Left lung (tissue), 10 donors: ENCODE results near the gene LACTBL1. TPM values are rescaled to one million over a fixed set of nuclear protein-coding genes. Genes with fewer than 3 reads are reported as not detected.

Source experiments
- ATAC-seq: fragments of 200-7000 bp; cut with Tn5 transposase; one replicate; pipeline ENCODE4 v1.9.1; 2020; ENCODE audit warnings: moderate library complexity
- DNase-seq, 4 donors: peaks; one replicate each; pipeline ENCODE4 v3.0.0-alpha.2; 2013 to 2020
- H3K27ac ChIP-seq, 2 donors: fragments of 200-600 bp; sonication (generic) in 1 of 2; one replicate each; pipeline versions ENCODE4 v1.5.0 to v1.8.0; 2020 to 2021
- H3K27me3 ChIP-seq, 2 donors: fragments of 200-600 bp; sonication (generic) in 1 of 2; one replicate each; pipeline versions ENCODE4 v1.5.0 to v1.8.0; 2020 to 2021
- H3K36me3 ChIP-seq, 2 donors: fragments of 200-600 bp; sonication (generic) in 1 of 2; one replicate each; pipeline versions ENCODE4 v1.5.0 to v1.8.0; 2020 to 2021
- H3K4me1 ChIP-seq, 2 donors: fragments of 200-600 bp; one replicate each; pipeline ENCODE4 v1.8.0; 2021
- H3K4me3 ChIP-seq, 2 donors: fragments of 200-600 bp; sonication (generic) in 1 of 2; one replicate each; pipeline versions ENCODE4 v1.5.0 to v1.8.0; 2020 to 2021; ENCODE audit warnings: mild to moderate bottlenecking in 1 of 2
- H3K9me3 ChIP-seq, 2 donors: fragments of 200-600 bp; sonication (generic) in 1 of 2; one replicate each; pipeline versions ENCODE4 v1.5.0 to v1.8.0; 2020 to 2021
- intact Hi-C, 2 donors: fragments of 100-400 bp; cut with DNase I; formaldehyde crosslinking; loops; one replicate each; pipeline versions ENCODE4 v1.11.2 to v1.14.2; 2022
- polyA plus RNA-seq, 6 donors: library from polyadenylated mRNA; unstranded; fragments of 120-200 nt; gene quantifications; one replicate each; pipeline ENCODE4 v1.2.1, GENCODE V29; 2013; ENCODE audit not compliant: insufficient read length in 6 of 6
- total RNA-seq, 2 donors: library from RNA; stranded (reverse); fragmentation: NEBNext Ultra II Directional; extraction: Animal tissue kit (Norgen Biotek cat#: 25700); gene quantifications; one replicate each; pipeline ENCODE4 v1.2.1, GENCODE V29; 2021
- TF ChIP-seq, protein P1 (sequence below), 2 donors: fragments of 200-600 bp; sonication (generic) in 1 of 2; IDR thresholded peaks; one replicate each; pipeline versions ENCODE4 v1.5.0 to v1.8.0; 2021; ENCODE audit warnings: antibody characterized with exemption in 2 of 2
- donor health status: DM: no; HTN: yes; CAD: no.
- donor health status: DM: no; HTN: no; CAD: no.

Gene LACTBL1
- total and polyA plus RNA-seq, 8 donors, result not detected

DNA sequence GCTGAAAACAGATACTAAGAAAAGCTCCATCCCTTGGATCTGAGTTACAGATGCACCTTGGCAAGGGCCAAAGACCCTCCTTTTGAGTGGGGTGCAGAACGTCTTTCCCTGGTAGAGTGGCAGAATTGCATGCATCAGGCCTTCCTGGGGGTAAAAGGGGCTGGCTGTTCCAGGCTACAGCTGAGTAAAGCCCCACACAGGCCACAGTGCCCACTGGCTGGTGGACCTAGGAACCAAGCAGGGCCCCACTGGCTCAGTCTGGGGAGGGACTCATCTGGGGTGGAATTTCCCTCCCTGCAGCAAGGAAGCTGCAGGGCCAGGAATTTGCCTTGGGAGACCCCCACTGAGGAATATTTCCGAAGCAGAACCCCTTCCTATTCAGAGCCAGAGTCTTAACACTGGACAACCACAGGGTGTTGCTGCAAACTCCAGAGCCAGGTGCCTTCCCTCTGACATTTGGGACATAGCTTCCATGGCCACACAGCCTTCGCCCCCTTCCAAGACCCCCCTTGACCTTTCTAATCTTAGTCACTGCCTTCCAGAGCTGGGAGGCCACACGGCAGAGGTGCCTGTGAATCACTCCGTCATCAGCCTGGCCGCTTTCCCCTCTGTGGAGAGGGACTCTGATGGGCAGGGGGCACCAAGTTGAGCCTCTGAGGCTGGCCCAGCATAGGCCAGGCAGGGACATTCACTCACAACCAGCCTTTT, 52.5 kb downstream of the LACTBL1 start:
- TF ChIP-seq, protein P1, sequence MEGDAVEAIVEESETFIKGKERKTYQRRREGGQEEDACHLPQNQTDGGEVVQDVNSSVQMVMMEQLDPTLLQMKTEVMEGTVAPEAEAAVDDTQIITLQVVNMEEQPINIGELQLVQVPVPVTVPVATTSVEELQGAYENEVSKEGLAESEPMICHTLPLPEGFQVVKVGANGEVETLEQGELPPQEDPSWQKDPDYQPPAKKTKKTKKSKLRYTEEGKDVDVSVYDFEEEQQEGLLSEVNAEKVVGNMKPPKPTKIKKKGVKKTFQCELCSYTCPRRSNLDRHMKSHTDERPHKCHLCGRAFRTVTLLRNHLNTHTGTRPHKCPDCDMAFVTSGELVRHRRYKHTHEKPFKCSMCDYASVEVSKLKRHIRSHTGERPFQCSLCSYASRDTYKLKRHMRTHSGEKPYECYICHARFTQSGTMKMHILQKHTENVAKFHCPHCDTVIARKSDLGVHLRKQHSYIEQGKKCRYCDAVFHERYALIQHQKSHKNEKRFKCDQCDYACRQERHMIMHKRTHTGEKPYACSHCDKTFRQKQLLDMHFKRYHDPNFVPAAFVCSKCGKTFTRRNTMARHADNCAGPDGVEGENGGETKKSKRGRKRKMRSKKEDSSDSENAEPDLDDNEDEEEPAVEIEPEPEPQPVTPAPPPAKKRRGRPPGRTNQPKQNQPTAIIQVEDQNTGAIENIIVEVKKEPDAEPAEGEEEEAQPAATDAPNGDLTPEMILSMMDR (IDR thresholded peaks at IDR 0.05), result no peak
- ATAC-seq (no peak), DNase-seq (no peak)
- Histone ChIP-seq H3K4me1 (no peaks in the 10 kb centered on the region), H3K27ac (no peak overlapping the region), H3K9me3 (no peaks in the 10 kb centered on the region), H3K4me3 (no peak overlapping the region), H3K27me3 (peaks cover 0 to 26% of the 10 kb centered on the region in 2 donors), H3K36me3 (no peaks in the 10 kb centered on the region)
- intact Hi-C loops, result loop anchor here in 1 of 2 donors (10.0 kb wide), 1 partner anchor 245 kb away; no protein-coding TSS in a partner anchor

DNA sequence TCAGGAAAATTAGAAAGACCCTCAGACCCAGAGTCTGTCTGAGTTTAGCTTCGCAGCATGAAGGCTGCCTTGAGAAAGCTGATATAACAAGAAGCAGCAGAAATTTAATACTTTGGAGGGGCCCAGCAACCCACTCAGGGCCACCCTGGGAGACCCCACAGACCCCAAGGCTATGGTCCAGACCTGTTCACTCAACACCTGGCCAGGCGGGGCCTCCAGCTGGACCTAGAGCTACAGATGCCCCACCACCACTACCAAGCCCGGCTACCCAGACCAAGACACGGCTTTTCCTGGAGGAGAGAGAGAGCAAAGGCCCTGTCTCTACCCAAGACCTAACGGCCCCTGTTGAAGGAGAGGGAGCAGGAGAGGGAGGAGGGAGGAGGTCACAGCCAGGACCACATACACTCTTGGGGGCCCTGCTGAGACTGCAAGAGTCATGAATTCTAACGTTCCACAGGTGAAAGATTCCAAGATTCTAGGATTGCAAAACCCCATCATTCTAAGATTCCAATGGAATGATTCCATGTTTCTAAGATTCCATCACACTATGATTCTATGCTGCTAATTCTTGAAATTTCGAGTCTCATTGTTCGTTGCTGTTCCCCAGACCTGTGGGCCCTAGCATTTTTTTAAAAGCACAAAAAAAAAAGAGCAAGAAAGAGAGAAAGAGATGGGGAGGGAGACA, 53.2 kb downstream of the LACTBL1 start:
- peaks cover 0 to 26% of the 10 kb centered on the region in 2 donors for H3K27me3 ChIP-seq
- TF ChIP-seq, protein P1 (IDR thresholded peaks at IDR 0.05), result no peak
- ATAC-seq (no peak), DNase-seq (no peak)
- no peaks in the 10 kb centered on the region for H3K9me3 ChIP-seq
- no peak overlapping the region for H3K4me3 ChIP-seq
- H3K4me1 ChIP-seq, result no peaks in the 10 kb centered on the region
- intact Hi-C loops, result loop anchor here in 1 of 2 donors (10.0 kb wide), 1 partner anchor 245 kb away; no protein-coding TSS in a partner anchor
- no peaks in the 10 kb centered on the region for H3K36me3 ChIP-seq
- no peak overlapping the region for H3K27ac ChIP-seq

DNA sequence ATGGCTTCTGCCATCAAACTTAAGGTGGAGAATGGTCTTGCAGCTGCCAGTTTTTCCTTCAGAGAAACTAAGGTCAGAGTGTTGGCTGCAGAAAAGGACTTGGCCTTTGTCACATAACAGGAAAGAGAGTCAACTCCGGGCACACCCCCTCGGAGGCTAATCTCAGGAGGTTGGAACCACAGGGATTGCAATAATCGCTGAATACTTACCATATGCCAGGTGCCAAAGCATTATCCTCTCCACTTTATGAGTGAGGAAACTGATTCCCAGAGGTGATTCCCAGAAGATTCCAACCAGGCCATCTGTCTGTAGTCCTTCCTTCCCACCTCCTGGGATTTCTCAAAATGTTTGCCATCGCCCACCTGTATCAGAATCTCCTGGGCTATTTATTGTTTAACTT, 54.0 kb downstream of the LACTBL1 start:
- TF ChIP-seq, protein P1 (IDR thresholded peaks at IDR 0.05), result no peak
- Histone ChIP-seq H3K4me3 (no peak overlapping the region), H3K9me3 (no peaks in the 10 kb centered on the region), H3K4me1 (no peaks in the 10 kb centered on the region), H3K36me3 (no peaks in the 10 kb centered on the region), H3K27me3 (peaks cover 0 to 23% of the 10 kb centered on the region in 2 donors), H3K27ac (no peak overlapping the region)
- DNase-seq (no peak), ATAC-seq (no peak)
- intact Hi-C loops, result no loop called here

DNA sequence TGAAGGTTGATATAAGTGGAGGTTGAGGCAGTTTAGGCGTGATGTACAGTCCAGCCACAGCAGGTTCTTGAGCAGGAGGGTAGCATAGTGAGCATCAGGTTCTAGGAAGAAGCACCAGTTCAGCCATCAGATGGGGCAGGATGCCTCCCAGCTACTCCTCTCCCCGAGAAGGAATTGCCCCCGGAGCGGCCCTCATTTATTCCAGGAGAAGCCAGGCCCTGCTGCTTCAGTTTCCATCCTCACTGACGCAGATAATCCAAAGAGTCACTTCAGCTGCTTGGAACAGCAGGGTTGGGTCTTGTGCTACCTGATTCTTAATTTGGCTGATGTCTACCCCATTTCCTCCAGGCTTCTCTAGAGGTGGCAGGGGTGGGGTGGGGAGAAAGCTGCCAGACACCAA, 54.7 kb downstream of the LACTBL1 start:
- DNase-seq (no peak), ATAC-seq (no peak)

DNA sequence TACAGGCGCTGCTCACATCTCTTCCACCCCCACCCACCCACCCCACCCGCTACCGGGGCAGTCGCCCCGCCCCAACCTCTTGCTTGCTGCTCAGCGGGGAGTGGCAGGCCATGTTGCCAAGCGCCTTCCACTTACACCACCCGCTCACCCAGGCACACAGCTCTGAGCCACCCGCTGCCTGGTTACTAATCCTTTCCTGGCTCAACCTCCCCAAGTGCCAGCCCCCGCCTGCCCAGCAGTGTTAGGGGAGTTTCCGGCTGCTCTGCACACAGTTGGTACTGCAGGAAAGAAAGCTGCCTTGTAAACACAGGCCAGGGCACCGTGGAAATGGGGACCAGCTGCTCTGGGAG, 56.2 kb downstream of the LACTBL1 start:
- intact Hi-C loops, result no loop called here

More for the DNA sequence above, 54.7 kb downstream of the LACTBL1 start:
- Histone ChIP-seq H3K27ac (no peak overlapping the region), H3K4me3 (no peak overlapping the region), H3K4me1 (no peaks in the 10 kb centered on the region), H3K36me3 (no peaks in the 10 kb centered on the region), H3K27me3 (peaks cover 0 to 21% of the 10 kb centered on the region in 2 donors), H3K9me3 (no peaks in the 10 kb centered on the region)
- intact Hi-C loops, result no loop called here
- TF ChIP-seq, protein P1 (IDR thresholded peaks at IDR 0.05), result no peak

More for the DNA sequence above, 56.2 kb downstream of the LACTBL1 start:
- DNase-seq (peak in 1 of 4 donors; percentile 13), ATAC-seq (peak; percentile 68)
- no peaks in the 10 kb centered on the region for H3K9me3 ChIP-seq
- H3K27ac ChIP-seq, result no peak overlapping the region
- TF ChIP-seq, protein P1 (IDR thresholded peaks at IDR 0.05), result no peak
- no peaks in the 10 kb centered on the region for H3K4me1 ChIP-seq
- H3K36me3 ChIP-seq, result no peaks in the 10 kb centered on the region
- peaks cover 0 to 21% of the 10 kb centered on the region in 2 donors for H3K27me3 ChIP-seq
- H3K4me3 ChIP-seq, result no peak overlapping the region
